GM12892 (cell line): ENCODE results near the gene OR2A25.

Experiments used
- DNase-seq: peaks from one replicate; pipeline ENCODE4 v3.0.0; 2011; ENCODE audit not compliant: insufficient read length
- FAIRE-seq: peaks from 2 replicates; lab custom pipeline; 2011; peaks lifted over from hg19 to GRCh38; lab: Jason Lieb, UNC
- POLR2A ChIP-seq: IDR thresholded peaks from 2 replicates; pipeline ENCODE4 v1.6.1; 2011; ENCODE audit warnings: low read depth, low read length, control low read depth
- POLR2AphosphoS5 ChIP-seq: IDR thresholded peaks from 2 replicates; pipeline ENCODE4 v1.6.1; 2011; ENCODE audit warnings: low read depth, low read length, control low read depth
- TAF1 ChIP-seq: IDR thresholded peaks from 2 replicates; pipeline ENCODE4 v1.6.1; 2011; ENCODE audit warnings: low read depth, mild to moderate bottlenecking, control low read depth, low read length, borderline replicate concordance

Gene OR2A25

GRCh38 chr7:144085978-144086377, 16.4 kb downstream of the OR2A25 start, which contains the start of gene OR2A12:
Gene OR2A12, plus strand, starts transcription at chr7:144086278. Its CDS starts 8,830 bp downstream, at chr7:144095108.
- no peak for TF ChIP-seq POLR2AphosphoS5
- TF ChIP-seq TAF1, result no peak
- TF ChIP-seq POLR2A, result no peak
- FAIRE-seq, result no peak
- no peak for DNase-seq

- no peak for TF ChIP-seq POLR2AphosphoS5
- TF ChIP-seq POLR2A, result no peak
- no peak for TF ChIP-seq TAF1
- no peak for FAIRE-seq
- DNase-seq, result no peak
Measured at GRCh38 chr7:144086730-144087129, 17.1 kb downstream of the OR2A25 start.

GRCh38 chr7:144087230-144087629, 17.6 kb downstream of the OR2A25 start:
- DNase-seq (no peak), FAIRE-seq (no peak)
- TF ChIP-seq POLR2AphosphoS5 (no peak), POLR2A (no peak), TAF1 (no peak)

GRCh38 chr7:144090667-144091066, 21.1 kb downstream of the OR2A25 start:
- no peak for DNase-seq
- FAIRE-seq, result no peak
- no peak for TF ChIP-seq POLR2AphosphoS5
- TF ChIP-seq POLR2A, result no peak
- TF ChIP-seq TAF1, result no peak

GRCh38 chr7:144098776-144099175, 29.2 kb downstream of the OR2A25 start:
- DNase-seq (no peak), FAIRE-seq (no peak)
- TF ChIP-seq POLR2AphosphoS5, result no peak
- TF ChIP-seq POLR2A, result no peak
- TF ChIP-seq TAF1, result no peak

GRCh38 chr7:144100607-144101006, 31.0 kb downstream of the OR2A25 start:
- FAIRE-seq, result no peak
- no peak for DNase-seq
- no peak for TF ChIP-seq POLR2AphosphoS5

GRCh38 chr7:144102041-144102440, 32.4 kb downstream of the OR2A25 start:
- DNase-seq (no peak), FAIRE-seq (no peak)
- no peak for TF ChIP-seq POLR2AphosphoS5
- no peak for TF ChIP-seq POLR2A
- no peak for TF ChIP-seq TAF1

GRCh38 chr7:144105211-144105610, 35.6 kb downstream of the OR2A25 start:
- no peak for DNase-seq
- no peak for FAIRE-seq

GRCh38 chr7:144109283-144109682, 39.7 kb downstream of the OR2A25 start, which contains the start of gene OR2A2:
Gene OR2A2, plus strand, starts transcription at chr7:144109583. Its CDS starts 0 bp downstream, at chr7:144109583.
- TF ChIP-seq POLR2AphosphoS5, result no peak
- TF ChIP-seq TAF1, result no peak
- FAIRE-seq, result no peak
- DNase-seq, result no peak

More at GRCh38 chr7:144105211-144105610, 35.6 kb downstream of the OR2A25 start:
- TF ChIP-seq POLR2A, result no peak
- TF ChIP-seq POLR2AphosphoS5, result no peak
- no peak for TF ChIP-seq TAF1

GRCh38 chr7:144110272-144110671, 40.7 kb downstream of the OR2A25 start:
- FAIRE-seq (no peak), DNase-seq (no peak)
- TF ChIP-seq POLR2A, result no peak
- no peak for TF ChIP-seq POLR2AphosphoS5
- TF ChIP-seq TAF1, result no peak

- DNase-seq (no peak), FAIRE-seq (no peak)
- TF ChIP-seq TAF1 (no peak), POLR2AphosphoS5 (no peak), POLR2A (no peak)
Measured at GRCh38 chr7:144113651-144114050, 44.0 kb downstream of the OR2A25 start.

- TF ChIP-seq POLR2A (no peak), POLR2AphosphoS5 (no peak), TAF1 (no peak)
- no peak for FAIRE-seq
- no peak for DNase-seq
Measured at GRCh38 chr7:144118341-144118740, 48.7 kb downstream of the OR2A25 start.
